IMR-90 (cell line): ENCODE data around the gene IL1R2. TPM values are rescaled to one million over a fixed set of nuclear protein-coding genes. Genes with fewer than 3 reads are reported as not detected.

Experiments used
- ATAC-seq: fragments of 200-7000 bp; cut with Tn5 transposase; 2 replicates; pipeline ENCODE4 v1.9.1; 2020; ENCODE audit warnings: low read depth, mild to moderate bottlenecking, moderate library complexity
- BruUV-seq: library from RNA; stranded (reverse); fragments of 400-500 nt; replicated peaks from 2 replicates; lab custom pipeline; 2021; lab: Mats Ljungman, UMichigan
- CTCF ChIA-PET: fragments of 300-600 bp; formaldehyde crosslinking; extraction: SDS; loops from one replicate; lab custom pipeline; 2021; ENCODE audit warnings: antibody characterized with exemption; lab: Yijun Ruan, JAX
- POLR2A ChIA-PET: fragments of 300-600 bp; sonication (Branson Sonifier 250); formaldehyde crosslinking; loops from one replicate; lab custom pipeline; 2022; ENCODE audit warnings: antibody characterized with exemption; ENCODE audit not compliant: unreplicated experiment; lab: Charles Lee
- DNase-seq: peaks from one replicate; pipeline ENCODE4 v3.0.0; 2013
- H2AFZ ChIP-seq: replicated peaks from 2 replicates; pipeline ENCODE3; 2013; ENCODE audit warnings: low read length, mild to moderate bottlenecking; ENCODE audit not compliant: poor library complexity
- H2AK5ac ChIP-seq: 2 replicates; pipeline ENCODE4 v1.6.1; 2013; ENCODE audit warnings: low read depth, low read length, inconsistent platforms
- H2AK9ac ChIP-seq: replicated peaks from 2 replicates; pipeline ENCODE3; 2013; ENCODE audit warnings: mild to moderate bottlenecking, low read depth, low read length, moderate library complexity; ENCODE audit not compliant: poor library complexity
- H2BK120ac ChIP-seq: 2 replicates; pipeline ENCODE4 v1.6.1; 2013; ENCODE audit warnings: low read depth, low read length, inconsistent platforms
- H2BK15ac ChIP-seq: 3 replicates; pipeline ENCODE4 v1.6.1; 2013; ENCODE audit warnings: low read depth, low read length, inconsistent platforms
- H2BK20ac ChIP-seq: 2 replicates; pipeline ENCODE4 v1.6.1; 2013; ENCODE audit warnings: low read depth, mild to moderate bottlenecking, inconsistent platforms, low read length, moderate library complexity
- H2BK5ac ChIP-seq: 2 replicates; pipeline ENCODE4 v1.6.1; 2013; ENCODE audit warnings: mild to moderate bottlenecking, low read depth, low read length, inconsistent platforms; ENCODE audit not compliant: poor library complexity, severe bottlenecking
- H3K14ac ChIP-seq: replicated peaks from 2 replicates; pipeline ENCODE4 v1.6.1; 2013; ENCODE audit warnings: low read depth, low read length, inconsistent platforms
- H3K18ac ChIP-seq: 2 replicates; pipeline ENCODE4 v1.6.1; 2013; ENCODE audit warnings: low read depth, low read length, control low read depth
- H3K23ac ChIP-seq: 2 replicates; pipeline ENCODE4 v1.6.1; 2013; ENCODE audit warnings: low read depth, low read length, inconsistent platforms
- H3K27ac ChIP-seq: 2 replicates; pipeline ENCODE4 v1.5.1; 2013; ENCODE audit warnings: mild to moderate bottlenecking, control low read depth, low read length; ENCODE audit not compliant: insufficient read depth
- H3K27me3 ChIP-seq: 2 replicates; pipeline ENCODE4 v1.6.1; 2013; ENCODE audit warnings: low read length; ENCODE audit not compliant: control insufficient read depth, insufficient read depth
- H3K36me3 ChIP-seq: 2 replicates; pipeline ENCODE4 v1.6.1; 2013; ENCODE audit warnings: low read length, mixed read lengths; ENCODE audit not compliant: control insufficient read depth, insufficient read depth
- H3K4ac ChIP-seq: 2 replicates; pipeline ENCODE4 v1.6.1; 2013; ENCODE audit warnings: low read depth, low read length, inconsistent platforms
- H3K4me1 ChIP-seq: 2 replicates; pipeline ENCODE4 v1.6.1; 2013; ENCODE audit warnings: low read length, mixed read lengths; ENCODE audit not compliant: control insufficient read depth, insufficient read depth
- H3K4me2 ChIP-seq: 2 replicates; pipeline ENCODE4 v1.6.1; 2013; ENCODE audit warnings: low read depth, mild to moderate bottlenecking, control low read depth, low read length, moderate library complexity
- H3K4me3 ChIP-seq: 2 replicates; pipeline ENCODE4 v1.5.1; 2013; ENCODE audit warnings: low read depth, mild to moderate bottlenecking, control low read depth, low read length, moderate library complexity; ENCODE audit not compliant: insufficient read depth
- H3K56ac ChIP-seq: 2 replicates; pipeline ENCODE4 v1.6.1; 2013; ENCODE audit warnings: low read length, inconsistent platforms; ENCODE audit not compliant: insufficient read depth; ENCODE audit errors: extremely low read depth
- H3K79me1 ChIP-seq, 2 experiments: 2 replicates each; pipeline ENCODE4 v1.6.1; 2013; ENCODE audit warnings: low read length in 2 of 2, inconsistent platforms in 1 of 2, low read depth in 1 of 2
- H3K9ac ChIP-seq: 2 replicates; pipeline ENCODE4 v1.6.1; 2013; ENCODE audit warnings: low read depth, low read length, control low read depth
- H3K9me1 ChIP-seq: 2 replicates; pipeline ENCODE4 v1.6.1; 2013; ENCODE audit warnings: low read length, inconsistent platforms; ENCODE audit not compliant: insufficient read depth
- H3K9me3 ChIP-seq: 2 replicates; pipeline ENCODE4 v1.6.1; 2013; ENCODE audit warnings: low read length; ENCODE audit not compliant: control insufficient read depth, insufficient read depth
- H4K20me1 ChIP-seq: 2 replicates; pipeline ENCODE4 v1.6.1; 2013; ENCODE audit warnings: low read length, inconsistent platforms; ENCODE audit not compliant: insufficient read depth
- H4K5ac ChIP-seq: 2 replicates; pipeline ENCODE4 v1.6.1; 2013; ENCODE audit warnings: mild to moderate bottlenecking, low read depth, low read length, control low read depth
- H4K8ac ChIP-seq, 2 experiments: 2 replicates each; pipeline ENCODE4 v1.6.1; 2013; ENCODE audit warnings: low read depth in 2 of 2, low read length in 2 of 2, control low read depth in 1 of 2, inconsistent platforms in 1 of 2
- H4K91ac ChIP-seq: 2 replicates; pipeline ENCODE4 v1.6.1; 2013; ENCODE audit warnings: low read depth, low read length, inconsistent platforms; ENCODE audit not compliant: insufficient read depth
- BHLHE40 ChIP-seq: fragments of 150-350 bp; IDR thresholded peaks from 2 replicates; pipeline ENCODE4 v1.6.1; 2016; ENCODE audit warnings: mild to moderate bottlenecking, low read depth, low read length
- CEBPB ChIP-seq: IDR thresholded peaks from 2 replicates; pipeline ENCODE4 v1.6.1; 2012; ENCODE audit warnings: low read depth, low read length, improper control_type of control experiment
- FOS ChIP-seq: fragments of 150-350 bp; IDR thresholded peaks from 2 replicates; pipeline ENCODE4 v1.6.1; 2016; ENCODE audit warnings: low read depth, low read length
- MAFK ChIP-seq: IDR thresholded peaks from 2 replicates; pipeline ENCODE4 v1.6.1; 2012; ENCODE audit warnings: low read depth, low read length, improper control_type of control experiment
- MAZ ChIP-seq: IDR thresholded peaks from 2 replicates; pipeline ENCODE4 v1.6.1; 2012; ENCODE audit warnings: low read depth, mild to moderate bottlenecking, low read length, improper control_type of control experiment, moderate library complexity, borderline replicate concordance
- MXI1 ChIP-seq: IDR thresholded peaks from 2 replicates; pipeline ENCODE4 v1.6.1; 2012; ENCODE audit warnings: low read depth, mild to moderate bottlenecking, low read length, moderate library complexity, borderline replicate concordance
- NFE2L2 ChIP-seq: fragments of 150-350 bp; IDR thresholded peaks from 2 replicates; pipeline ENCODE4 v1.6.1; 2016; ENCODE audit warnings: low read depth, mild to moderate bottlenecking, low read length
- POLR2A ChIP-seq: IDR thresholded peaks from 2 replicates; pipeline ENCODE4 v1.6.1; 2012; ENCODE audit warnings: mild to moderate bottlenecking, low read depth, low read length
- RAD21 ChIP-seq: IDR thresholded peaks from 2 replicates; pipeline ENCODE4 v1.6.1; 2012; ENCODE audit warnings: low read length, improper control_type of control experiment
- RCOR1 ChIP-seq: IDR thresholded peaks from 2 replicates; pipeline ENCODE4 v1.6.1; 2012; ENCODE audit warnings: mild to moderate bottlenecking, low read length, improper control_type of control experiment; ENCODE audit not compliant: insufficient replicate concordance
- RFX5 ChIP-seq: IDR thresholded peaks from 2 replicates; pipeline ENCODE4 v1.8.0; 2012; ENCODE audit warnings: low read depth, mild to moderate bottlenecking, low read length, moderate library complexity
- SMC3 ChIP-seq: fragments of 150-350 bp; IDR thresholded peaks from 2 replicates; pipeline ENCODE4 v1.6.1; 2016; ENCODE audit warnings: low read depth, mild to moderate bottlenecking, antibody characterized with exemption, low read length, moderate library complexity
- WGBS, 2 experiments: methylation state at CpG; one replicate each; pipeline versions ENCODE4 v1.1.5 to v1.1.7; 2013; ENCODE audit warnings: missing lambda C conversion rate in 2 of 2; ENCODE audit not compliant: insufficient read length in 1 of 2; ENCODE audit errors: extremely low coverage in 2 of 2; 5-methylcytosine and 5-hydroxymethylcytosine counted together
- dilution Hi-C: fragments of 300-500 bp; cut with HindIII; formaldehyde crosslinking; loops from one replicate; pipeline ENCODE4 v1.14.3; 2018; ENCODE audit warnings: low sequenced_read_pairs; ENCODE audit not compliant: unreplicated experiment
- in situ Hi-C: fragments of 300-500 bp; cut with MboI; formaldehyde crosslinking; loops from 3 replicates; pipeline ENCODE4 v1.14.3; 2019; ENCODE audit warnings: low sequenced_read_pairs, inconsistent platforms, mixed read lengths
- intact Hi-C: fragments of 100-400 bp; cut with micrococcal nuclease; formaldehyde crosslinking; loops from 2 replicates; pipeline ENCODE4 v1.10.0; 2022
- polyA plus RNA-seq, 3 experiments: library from polyadenylated mRNA; depleted of rRNA; stranded (reverse); fragments of >200 nt; gene quantifications; 2 replicates each; pipeline ENCODE4 v1.2.3, GENCODE V29; 2012; ENCODE audit warnings: low replicate concordance in 1 of 3
- total RNA-seq: library from RNA; depleted of rRNA; stranded (reverse); fragments of >200 nt; gene quantifications from 2 replicates; pipeline ENCODE4 v1.2.3, GENCODE V29; 2012
- TF ChIP-seq, protein P1 (sequence below): fragments of 150-350 bp; IDR thresholded peaks from 2 replicates; pipeline ENCODE4 v1.6.1; 2017; ENCODE audit warnings: mild to moderate bottlenecking, antibody characterized with exemption, low read length, low read depth
- TF ChIP-seq, protein P2 (sequence below): fragments of 150-350 bp; IDR thresholded peaks from 2 replicates; pipeline ENCODE4 v1.6.1; 2016; ENCODE audit warnings: low read depth, mild to moderate bottlenecking, low read length, moderate library complexity, borderline replicate concordance
- TF ChIP-seq, protein P3 (sequence below): conservative IDR thresholded peaks from 2 replicates; pipeline ENCODE4 v1.5.1; 2012; ENCODE audit warnings: mild to moderate bottlenecking, low read depth, low read length, improper control_type of control experiment

Gene IL1R2
- total and polyA plus RNA-seq, 2 of the 4 experiments (the other 2 are of a cell fraction), result not detected

DNA sequence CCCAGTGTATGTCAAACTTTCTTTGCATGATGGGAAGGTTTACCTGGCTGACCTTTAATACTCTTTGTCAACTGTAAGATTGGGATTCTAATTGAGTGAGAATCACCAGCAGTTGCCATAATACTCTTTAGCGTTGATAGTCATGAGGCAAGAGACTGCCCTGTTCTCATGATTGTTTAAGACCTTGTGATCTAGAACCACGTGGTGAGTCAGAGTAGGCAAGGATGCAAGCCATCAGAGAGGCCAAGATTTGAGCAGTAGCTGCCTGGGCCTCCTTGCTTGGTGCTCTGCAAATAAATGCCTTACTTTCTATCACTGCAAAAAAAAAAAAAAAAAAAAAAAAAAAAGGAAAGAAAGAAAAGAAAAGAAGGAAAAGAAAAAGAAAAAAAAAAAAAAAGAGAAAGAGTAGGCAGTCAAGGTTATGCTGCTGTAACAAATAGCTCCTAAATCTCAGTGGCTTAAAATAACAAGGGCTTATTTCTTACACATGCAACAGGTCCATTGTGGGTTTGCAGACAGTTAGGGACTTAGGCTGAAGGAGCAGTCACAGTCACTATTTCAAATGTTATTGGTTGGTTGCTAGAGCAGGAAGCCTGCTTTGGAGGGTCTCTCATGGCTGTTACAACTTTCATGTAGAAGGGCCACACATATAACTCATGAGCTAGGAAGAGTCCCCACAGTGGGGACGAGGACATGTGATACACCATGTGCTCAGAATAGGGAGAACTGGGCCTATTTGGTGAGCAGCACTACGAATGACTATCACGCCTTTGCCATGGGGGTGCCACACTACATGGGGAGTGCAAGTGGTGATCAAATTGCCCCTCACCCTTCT is 21.7 kb downstream of the IL1R2 start:
- no peak overlapping the region for H3K14ac ChIP-seq
- H3K23ac ChIP-seq, result no peak overlapping the region
- H3K79me1 ChIP-seq, result no peaks in the 10 kb centered on the region
- no peak overlapping the region for H2AK5ac ChIP-seq
- no peak overlapping the region for H2AFZ ChIP-seq
- ChIA-PET POLR2A (no interaction called here), CTCF (interaction anchor here (0.6 to 1.2 kb wide), 3 partner anchors 9 to 212 kb away, joined by 3 read pairs; no protein-coding TSS in a partner anchor)
- no peaks in the 10 kb centered on the region for H3K27me3 ChIP-seq
- in situ Hi-C loops (no loop called here), intact Hi-C loops (no loop called here), dilution Hi-C loops (loop anchor here (25.0 kb wide), 1 partner anchor 149 kb away; no protein-coding TSS in a partner anchor)
- no peak overlapping the region for H2BK5ac ChIP-seq
- no peaks in the 10 kb centered on the region for H3K36me3 ChIP-seq
- H3K4me1 ChIP-seq, result no peaks in the 10 kb centered on the region
- H3K9me3 ChIP-seq, result no peaks in the 10 kb centered on the region; the same call in 1 of the 2 replicates
- no peak overlapping the region for H2BK15ac ChIP-seq
- no peak overlapping the region for H3K9ac ChIP-seq
- no peaks in the 10 kb centered on the region for H3K9me1 ChIP-seq
- H3K4ac ChIP-seq, result no peak overlapping the region
- no peak for ATAC-seq
- H4K20me1 ChIP-seq, result no peaks in the 10 kb centered on the region
- no peak overlapping the region for H3K18ac ChIP-seq
- no peak overlapping the region for H2AK9ac ChIP-seq
- no peak for DNase-seq
- no peak overlapping the region for H4K5ac ChIP-seq
- no peak overlapping the region for H4K91ac ChIP-seq
- no peak overlapping the region for H3K27ac ChIP-seq
- BruUV-seq, result no TSS peak
- no peak overlapping the region for H3K4me2 ChIP-seq
- H2BK120ac ChIP-seq, result no peak overlapping the region
- H3K56ac ChIP-seq, result no peak overlapping the region
- H2BK20ac ChIP-seq, result no peak overlapping the region
- 100% methylated on average over 1 of the region's 5 CpGs; no CpG with 5 or more reads in 1 of the 2 experiments for WGBS, 2 experiments
- no peak overlapping the region for H3K4me3 ChIP-seq
- H4K8ac ChIP-seq, result no peak overlapping the region
- TF ChIP-seq RFX5, result no peak
- TF ChIP-seq, protein P1, sequence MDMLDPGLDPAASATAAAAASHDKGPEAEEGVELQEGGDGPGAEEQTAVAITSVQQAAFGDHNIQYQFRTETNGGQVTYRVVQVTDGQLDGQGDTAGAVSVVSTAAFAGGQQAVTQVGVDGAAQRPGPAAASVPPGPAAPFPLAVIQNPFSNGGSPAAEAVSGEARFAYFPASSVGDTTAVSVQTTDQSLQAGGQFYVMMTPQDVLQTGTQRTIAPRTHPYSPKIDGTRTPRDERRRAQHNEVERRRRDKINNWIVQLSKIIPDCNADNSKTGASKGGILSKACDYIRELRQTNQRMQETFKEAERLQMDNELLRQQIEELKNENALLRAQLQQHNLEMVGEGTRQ, result no peak
- TF ChIP-seq SMC3, result no peak
- no peak for TF ChIP-seq MAZ
- TF ChIP-seq FOS, result no peak
- TF ChIP-seq, protein P2, sequence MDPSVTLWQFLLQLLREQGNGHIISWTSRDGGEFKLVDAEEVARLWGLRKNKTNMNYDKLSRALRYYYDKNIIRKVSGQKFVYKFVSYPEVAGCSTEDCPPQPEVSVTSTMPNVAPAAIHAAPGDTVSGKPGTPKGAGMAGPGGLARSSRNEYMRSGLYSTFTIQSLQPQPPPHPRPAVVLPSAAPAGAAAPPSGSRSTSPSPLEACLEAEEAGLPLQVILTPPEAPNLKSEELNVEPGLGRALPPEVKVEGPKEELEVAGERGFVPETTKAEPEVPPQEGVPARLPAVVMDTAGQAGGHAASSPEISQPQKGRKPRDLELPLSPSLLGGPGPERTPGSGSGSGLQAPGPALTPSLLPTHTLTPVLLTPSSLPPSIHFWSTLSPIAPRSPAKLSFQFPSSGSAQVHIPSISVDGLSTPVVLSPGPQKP, result no peak
- no peak for TF ChIP-seq BHLHE40
- no peak for TF ChIP-seq MAFK
- no peak for TF ChIP-seq NFE2L2
- TF ChIP-seq CEBPB, result no peak
- no peak for TF ChIP-seq MXI1
- TF ChIP-seq, protein P3, sequence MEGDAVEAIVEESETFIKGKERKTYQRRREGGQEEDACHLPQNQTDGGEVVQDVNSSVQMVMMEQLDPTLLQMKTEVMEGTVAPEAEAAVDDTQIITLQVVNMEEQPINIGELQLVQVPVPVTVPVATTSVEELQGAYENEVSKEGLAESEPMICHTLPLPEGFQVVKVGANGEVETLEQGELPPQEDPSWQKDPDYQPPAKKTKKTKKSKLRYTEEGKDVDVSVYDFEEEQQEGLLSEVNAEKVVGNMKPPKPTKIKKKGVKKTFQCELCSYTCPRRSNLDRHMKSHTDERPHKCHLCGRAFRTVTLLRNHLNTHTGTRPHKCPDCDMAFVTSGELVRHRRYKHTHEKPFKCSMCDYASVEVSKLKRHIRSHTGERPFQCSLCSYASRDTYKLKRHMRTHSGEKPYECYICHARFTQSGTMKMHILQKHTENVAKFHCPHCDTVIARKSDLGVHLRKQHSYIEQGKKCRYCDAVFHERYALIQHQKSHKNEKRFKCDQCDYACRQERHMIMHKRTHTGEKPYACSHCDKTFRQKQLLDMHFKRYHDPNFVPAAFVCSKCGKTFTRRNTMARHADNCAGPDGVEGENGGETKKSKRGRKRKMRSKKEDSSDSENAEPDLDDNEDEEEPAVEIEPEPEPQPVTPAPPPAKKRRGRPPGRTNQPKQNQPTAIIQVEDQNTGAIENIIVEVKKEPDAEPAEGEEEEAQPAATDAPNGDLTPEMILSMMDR, result no peak
- no peak for TF ChIP-seq RCOR1
- no peak for TF ChIP-seq POLR2A
- TF ChIP-seq RAD21, result no peak
